HepG2 (cell line): ENCODE measurements around the gene COL18A1. TPM values are rescaled to one million over a fixed set of nuclear protein-coding genes. Genes with fewer than 3 reads are reported as not detected.

Experiments
- DZIP1 ChIP-seq: sonication (generic); formaldehyde crosslinking; IDR thresholded peaks from 2 replicates; pipeline ENCODE4 v1.5.0; 2020; ENCODE audit warnings: mild to moderate bottlenecking, missing genetic modification reagents
- ELK4 ChIP-seq: sonication (generic); formaldehyde crosslinking; IDR thresholded peaks from 2 replicates; pipeline ENCODE4 v1.9.0; 2021; ENCODE audit warnings: missing genetic modification reagents, borderline replicate concordance
- ETV5 ChIP-seq: IDR thresholded peaks from 2 replicates; pipeline ENCODE4 v1.6.1; 2018; ENCODE audit warnings: missing biosample characterization, missing genetic modification reagents, inconsistent platforms, borderline replicate concordance
- GABPB1 ChIP-seq: IDR thresholded peaks from 2 replicates; pipeline ENCODE4 v1.6.1; 2016; ENCODE audit warnings: mild to moderate bottlenecking, missing genetic modification reagents, moderate library complexity, missing compliant biosample characterization
- HNF4G ChIP-seq, 2 experiments: sonication (generic) in 1 of 2; formaldehyde crosslinking in 1 of 2; IDR thresholded peaks; 2 replicates each; pipeline versions ENCODE4 v1.4.0 to v1.6.1; 2011 to 2020; ENCODE audit warnings: borderline replicate concordance in 2 of 2, low read depth in 2 of 2, mild to moderate bottlenecking in 2 of 2, low read length in 1 of 2, missing genetic modification reagents in 1 of 2, moderate library complexity in 1 of 2
- HNRNPK ChIP-seq: fragments of 200-400 bp; formaldehyde crosslinking; IDR thresholded peaks from 2 replicates; pipeline ENCODE4 v1.6.1; 2018; ENCODE audit warnings: low read length, low read depth, moderate library complexity, mild to moderate bottlenecking; ENCODE audit not compliant: poor library complexity, severe bottlenecking
- IRF9 ChIP-seq: sonication (generic); formaldehyde crosslinking; IDR thresholded peaks from 2 replicates; pipeline ENCODE4 v1.8.0; 2022; ENCODE audit warnings: missing genetic modification reagents, mild to moderate bottlenecking, borderline replicate concordance
- KLF15 ChIP-seq: sonication (generic); formaldehyde crosslinking; IDR thresholded peaks from 2 replicates; pipeline ENCODE4 v1.8.1; 2023; ENCODE audit warnings: borderline replicate concordance, mild to moderate bottlenecking, inconsistent platforms, missing genetic modification reagents, mixed read lengths
- MNT ChIP-seq: fragments of 450-650 bp; IDR thresholded peaks from 2 replicates; pipeline ENCODE4 v1.6.1; 2016
- NR2F1 ChIP-seq, 2 experiments: fragments of 450-650 bp in 1 of 2; formaldehyde crosslinking in 1 of 2; IDR thresholded peaks; 2 replicates each; pipeline versions ENCODE4 v1.5.0 to v1.6.1; 2016 to 2020; ENCODE audit warnings: mild to moderate bottlenecking in 1 of 2, missing compliant biosample characterization in 1 of 2, missing genetic modification reagents in 1 of 2, moderate library complexity in 1 of 2
- POGZ ChIP-seq: sonication (generic); formaldehyde crosslinking; IDR thresholded peaks from 2 replicates; pipeline ENCODE4 v1.4.0; 2020; ENCODE audit warnings: mild to moderate bottlenecking, missing genetic modification reagents
- POLR2AphosphoS5 ChIP-seq: IDR thresholded peaks from 2 replicates; pipeline ENCODE4 v1.6.1; 2012; ENCODE audit warnings: low read depth, low read length
- PREB ChIP-seq: sonication (generic); formaldehyde crosslinking; IDR thresholded peaks from 2 replicates; pipeline ENCODE4 v1.4.0; 2020; ENCODE audit warnings: missing genetic modification reagents
- TEAD2 ChIP-seq: sonication (generic); formaldehyde crosslinking; IDR thresholded peaks from 2 replicates; pipeline ENCODE4 v1.9.0; 2021; ENCODE audit warnings: missing genetic modification reagents
- ZNF543 ChIP-seq: sonication (generic); formaldehyde crosslinking; IDR thresholded peaks from 2 replicates; pipeline ENCODE4 v1.4.0; 2020; ENCODE audit warnings: mild to moderate bottlenecking, missing genetic modification reagents
- ZNF556 ChIP-seq: sonication (generic); formaldehyde crosslinking; IDR thresholded peaks from 2 replicates; pipeline ENCODE4 v1.4.0; 2020; ENCODE audit warnings: mild to moderate bottlenecking, missing genetic modification reagents, borderline replicate concordance
- ZNF580 ChIP-seq: IDR thresholded peaks from 2 replicates; pipeline ENCODE4 v1.6.1; 2016; ENCODE audit warnings: low read depth, borderline replicate concordance
- ZNF737 ChIP-seq: sonication (generic); formaldehyde crosslinking; IDR thresholded peaks from 2 replicates; pipeline ENCODE4 v1.5.0; 2020; ENCODE audit warnings: missing genetic modification reagents, mild to moderate bottlenecking, borderline replicate concordance
- ZNF781 ChIP-seq: sonication (generic); formaldehyde crosslinking; IDR thresholded peaks from 2 replicates; pipeline ENCODE4 v1.5.1; 2020; ENCODE audit warnings: borderline replicate concordance, mild to moderate bottlenecking, missing genetic modification reagents; ENCODE audit errors: not compliant biosample characterization
- polyA plus RNA-seq, 8 experiments: library from polyadenylated mRNA; depleted of rRNA in 3 of 8; stranded (reverse) in 7 of 8; unstranded in 1 of 8; fragments of >200 nt; fragmentation: Illumina TruSeq in 4 of 8; extraction: Trizol in 4 of 8; gene quantifications; 2 replicates each; pipeline versions ENCODE4 v1.2.1 to v1.2.3, GENCODE V29; 2011 to 2016; ENCODE audit warnings: low read depth in 4 of 8, missing spikeins in 1 of 8, mixed read lengths in 1 of 8; ENCODE audit not compliant: insufficient read depth in 1 of 8
- total RNA-seq, 5 experiments: library from RNA; depleted of rRNA; stranded (reverse); fragments of >200 nt; fragmentation: Illumina TruSeq; extraction: Trizol; gene quantifications; 2 replicates each; pipeline ENCODE4 v1.2.3, GENCODE V29; 2016; ENCODE audit warnings: low read depth in 1 of 5

COL18A1 gene
- total and polyA plus RNA-seq, 2 of the 13 experiments (the other 11 are each of a cell fraction or from before 2014, with no cell fraction given) = 79.0 to 102 TPM

- TF ChIP-seq NR2F1 (CRISPR knock-in tag; IDR thresholded peaks at IDR 0.05) = peak; percentile 65 to 69; a peak in 3 of 4 replicates
- no peak for TF ChIP-seq TEAD2 (CRISPR knock-in tag)
- TF ChIP-seq ZNF580 (CRISPR knock-in tag) = 0 out of 2 replicates have a peak, but pooled peaks have one; percentile 26
- TF ChIP-seq ZNF781 = no peak
- no peak for TF ChIP-seq MNT
- peak; percentile 56; the same call in 1 of the 2 replicates for TF ChIP-seq GABPB1 (CRISPR knock-in tag)
- TF ChIP-seq ELK4 (CRISPR knock-in tag) = no peak
- no peak for TF ChIP-seq PREB (CRISPR knock-in tag)
- TF ChIP-seq IRF9 = no peak; the same call in 1 of the 2 replicates
- TF ChIP-seq ETV5 = peak; percentile 82
- TF ChIP-seq POGZ = peak; percentile 30; the same call in 1 of the 2 replicates
- peak; percentile 73; the same call in 1 of the 2 replicates for TF ChIP-seq KLF15
- no peak for TF ChIP-seq DZIP1 (CRISPR knock-in tag)
- peak; percentile 98 for TF ChIP-seq HNF4G (IDR thresholded peaks at IDR 0.05; ENCODE audit: borderline replicate concordance, low read depth, low read length)
- TF ChIP-seq HNF4G (CRISPR knock-in tag; IDR thresholded peaks at IDR 0.05; ENCODE audit: borderline replicate concordance, low read depth) = peak; percentile 97
- no peak for TF ChIP-seq HNRNPK
- TF ChIP-seq ZNF556 (CRISPR knock-in tag) = peak; percentile 44; the same call in 1 of the 2 replicates
- TF ChIP-seq POLR2AphosphoS5 = peak; percentile 72
- TF ChIP-seq ZNF737 (CRISPR knock-in tag) = no peak
- peak; percentile 57; the same call in 1 of the 2 replicates for TF ChIP-seq ZNF543 (CRISPR knock-in tag)
Measured at GRCh38 chr21:45471525-45472221, 66.7 kb downstream of the COL18A1 start (continued).
